Gastrocnemius medialis (tissue), 4 donors: ENCODE results near the gene SEMA6D. TPM values are rescaled to one million over a fixed set of nuclear protein-coding genes. Genes with fewer than 3 reads are reported as not detected.

ENCODE experiments used
- ATAC-seq, 2 donors: fragments of 150-250 bp; one replicate each; pipeline ENCODE4 v1.9.1; 2016
- DNase-seq, 2 donors: peaks; one replicate each; pipeline ENCODE4 v3.0.0-alpha.2; 2019
- H3K27ac ChIP-seq, 4 donors: fragments of 200-600 bp; sonication (generic); 1 replicate in 1 of 4; 2 replicates in 3 of 4; pipeline ENCODE4 v1.5.1; 2016 to 2018; ENCODE audit warnings: mild to moderate bottlenecking in 2 of 4, moderate library complexity in 1 of 4
- H3K27me3 ChIP-seq, 3 donors: fragments of 200-600 bp; sonication (generic) in 2 of 3; 1 replicate in 1 of 3; 2 replicates in 2 of 3; pipeline versions ENCODE4 v1.5.1 to v1.6.0; 2016 to 2019; ENCODE audit warnings: mild to moderate bottlenecking in 1 of 3, moderate library complexity in 1 of 3
- H3K36me3 ChIP-seq, 2 donors: fragments of 200-600 bp; sonication (generic) in 1 of 2; one replicate each; pipeline ENCODE4 v1.5.1; 2017 to 2018
- H3K4me1 ChIP-seq, 2 donors: fragments of 200-600 bp; sonication (generic) in 1 of 2; one replicate each; pipeline ENCODE4 v1.5.1; 2016 to 2017; ENCODE audit warnings: mild to moderate bottlenecking in 2 of 2
- H3K4me3 ChIP-seq, 4 donors: fragments of 200-600 bp; sonication (generic) in 3 of 4; 1 replicate in 1 of 4; 2 replicates in 3 of 4; pipeline ENCODE4 v1.5.1; 2016 to 2019; ENCODE audit warnings: mild to moderate bottlenecking in 2 of 4
- H3K9me3 ChIP-seq, 3 donors: fragments of 200-600 bp; sonication (generic) in 2 of 3; 1 replicate in 1 of 3; 2 replicates in 2 of 3; pipeline ENCODE4 v1.5.1; 2016 to 2019
- POLR2A ChIP-seq, 2 donors: fragments of 450-650 bp; IDR thresholded peaks; one replicate each; pipeline ENCODE4 v1.6.1; 2017; ENCODE audit warnings: antibody characterized with exemption in 2 of 2, mild to moderate bottlenecking in 2 of 2, moderate library complexity in 2 of 2
- in situ Hi-C, 4 donors: fragments of 200-750 bp; cut with MboI; loops; one replicate each; pipeline versions ENCODE4 v1.15.0 to v1.8.0; 2017; ENCODE audit warnings: low sequenced_read_pairs in 4 of 4
- intact Hi-C: fragments of 100-400 bp; cut with DNase I; formaldehyde crosslinking; loops from one replicate; pipeline ENCODE4 v1.15.1; 2023; ENCODE audit warnings: low total_unique reads
- total RNA-seq, 4 donors: library from RNA; depleted of rRNA; stranded (reverse); fragments of >200 nt; gene quantifications; one replicate each; pipeline versions ENCODE4 v1.1.0 to v1.2.3, GENCODE V29; 2016
- TF ChIP-seq, protein P1 (sequence below), 5 experiments: fragments of 450-650 bp in 3 of 5; fragments of 200-600 bp in 2 of 5; sonication (generic) in 2 of 5; IDR thresholded peaks in 4 of 5; conservative IDR thresholded peaks in 1 of 5; 1 replicate in 4 of 5; 2 replicates in 1 of 5; pipeline ENCODE4 v1.5.1; 2016 to 2019; ENCODE audit warnings: antibody characterized with exemption in 5 of 5, mild to moderate bottlenecking in 3 of 5, moderate library complexity in 3 of 5

SEMA6D gene
- total RNA-seq, 4 donors from 2014 or later = 0.97 to 5.9 (median 2.7) TPM

DNA sequence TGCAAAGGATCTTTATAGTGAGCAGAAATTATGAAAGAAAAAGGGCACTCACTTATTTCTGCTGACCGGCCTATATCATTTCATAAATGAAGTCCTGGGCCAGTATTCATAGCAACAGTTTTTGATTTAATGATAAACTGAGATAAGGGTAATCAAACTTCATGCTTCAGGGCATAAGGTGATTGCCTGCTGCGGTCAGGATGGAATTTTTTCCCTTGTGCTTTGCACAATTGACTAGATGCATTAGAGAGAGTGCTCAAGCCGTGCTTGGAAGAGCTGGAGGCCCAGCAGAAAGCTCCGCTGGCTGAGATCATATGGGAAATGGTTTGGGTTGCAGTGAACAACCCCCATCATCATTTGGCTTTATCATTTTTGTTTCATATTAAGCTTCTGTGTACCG, 10.4 kb downstream of the SEMA6D start:
- intact Hi-C loops = no loop called here
- H3K4me1 ChIP-seq = peaks cover 71 to 79% of the 10 kb centered on the region in 2 donors
- in situ Hi-C loops = no loop called here

DNA sequence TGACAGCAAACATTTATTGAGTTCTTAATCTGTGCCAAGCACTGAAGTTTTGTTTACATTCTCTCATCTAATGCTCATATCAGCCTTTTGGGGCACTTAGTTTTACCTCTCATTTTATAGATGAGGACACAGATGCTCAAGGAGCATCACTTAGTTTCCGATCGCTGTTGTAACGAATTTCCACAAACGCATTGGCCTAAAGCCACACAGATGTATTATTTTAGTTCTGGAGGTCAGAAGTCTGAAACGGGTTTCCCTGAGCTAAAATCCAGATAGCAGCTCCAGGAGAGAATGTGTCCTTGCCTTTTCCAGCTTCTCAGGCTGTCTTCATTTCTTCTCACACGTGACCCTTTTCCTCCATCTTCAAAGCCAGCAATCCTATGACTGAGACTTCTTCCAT, 11.1 kb downstream of the SEMA6D start:
- Histone ChIP-seq H3K9me3 (no peaks in the 10 kb centered on the region), H3K27me3 (no peaks in the 10 kb centered on the region), H3K27ac (peak overlapping the region; percentile 62 to 96 (median 90)), H3K36me3 (no peaks in the 10 kb centered on the region), H3K4me1 (peaks cover 71 to 79% of the 10 kb centered on the region in 2 donors), H3K4me3 (no peak overlapping the region)
- DNase-seq = no peak
- TF ChIP-seq, protein P1, sequence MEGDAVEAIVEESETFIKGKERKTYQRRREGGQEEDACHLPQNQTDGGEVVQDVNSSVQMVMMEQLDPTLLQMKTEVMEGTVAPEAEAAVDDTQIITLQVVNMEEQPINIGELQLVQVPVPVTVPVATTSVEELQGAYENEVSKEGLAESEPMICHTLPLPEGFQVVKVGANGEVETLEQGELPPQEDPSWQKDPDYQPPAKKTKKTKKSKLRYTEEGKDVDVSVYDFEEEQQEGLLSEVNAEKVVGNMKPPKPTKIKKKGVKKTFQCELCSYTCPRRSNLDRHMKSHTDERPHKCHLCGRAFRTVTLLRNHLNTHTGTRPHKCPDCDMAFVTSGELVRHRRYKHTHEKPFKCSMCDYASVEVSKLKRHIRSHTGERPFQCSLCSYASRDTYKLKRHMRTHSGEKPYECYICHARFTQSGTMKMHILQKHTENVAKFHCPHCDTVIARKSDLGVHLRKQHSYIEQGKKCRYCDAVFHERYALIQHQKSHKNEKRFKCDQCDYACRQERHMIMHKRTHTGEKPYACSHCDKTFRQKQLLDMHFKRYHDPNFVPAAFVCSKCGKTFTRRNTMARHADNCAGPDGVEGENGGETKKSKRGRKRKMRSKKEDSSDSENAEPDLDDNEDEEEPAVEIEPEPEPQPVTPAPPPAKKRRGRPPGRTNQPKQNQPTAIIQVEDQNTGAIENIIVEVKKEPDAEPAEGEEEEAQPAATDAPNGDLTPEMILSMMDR (IDR thresholded peaks at IDR 0.05 in 4 of 5, conservative IDR thresholded peaks at IDR 0.05 in 1 of 5) = no peak
- TF ChIP-seq POLR2A (IDR thresholded peaks at IDR 0.05) = no peak
- no peak for ATAC-seq
- intact Hi-C loops = no loop called here
- in situ Hi-C loops = no loop called here

More for the DNA sequence above, 10.4 kb downstream of the SEMA6D start:
- Histone ChIP-seq H3K9me3 (no peaks in the 10 kb centered on the region), H3K27ac (peak overlapping the region; percentile 88 to 96 (median 94)), H3K36me3 (no peaks in the 10 kb centered on the region), H3K27me3 (no peaks in the 10 kb centered on the region), H3K4me3 (no peak overlapping the region)
- TF ChIP-seq, protein P1 (IDR thresholded peaks at IDR 0.05 in 4 of 5, conservative IDR thresholded peaks at IDR 0.05 in 1 of 5) = no peak
- no peak for TF ChIP-seq POLR2A (IDR thresholded peaks at IDR 0.05)
- ATAC-seq (no peak), DNase-seq (no peak)

DNA sequence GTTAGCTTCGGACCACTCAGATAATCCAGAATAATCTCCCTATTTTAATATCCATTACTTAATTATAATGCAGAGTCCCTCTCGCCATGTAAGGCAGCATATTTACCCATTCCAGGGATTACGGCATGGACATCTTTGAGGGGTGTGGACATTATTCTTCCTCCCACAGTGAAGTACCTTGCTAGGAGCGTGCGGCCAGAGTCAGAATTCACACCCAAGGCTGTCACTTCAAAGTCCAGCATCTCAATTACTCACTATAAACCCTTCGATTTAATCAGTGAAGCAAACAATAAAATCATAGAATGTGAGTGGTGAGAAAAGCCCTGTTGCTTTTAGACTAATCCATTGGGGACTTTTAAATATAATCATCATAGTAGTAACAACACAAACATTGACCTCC, 11.6 kb downstream of the SEMA6D start:
- no peak for DNase-seq
- in situ Hi-C loops = no loop called here
- TF ChIP-seq, protein P1 (IDR thresholded peaks at IDR 0.05 in 4 of 5, conservative IDR thresholded peaks at IDR 0.05 in 1 of 5) = no peak
- no peak for TF ChIP-seq POLR2A (IDR thresholded peaks at IDR 0.05)
- H3K4me3 ChIP-seq = no peak overlapping the region
- intact Hi-C loops = no loop called here
- H3K27me3 ChIP-seq = no peaks in the 10 kb centered on the region
- H3K9me3 ChIP-seq = no peaks in the 10 kb centered on the region
- no peak for ATAC-seq
- no peaks in the 10 kb centered on the region for H3K36me3 ChIP-seq
- H3K27ac ChIP-seq = peak overlapping the region; percentile 62 to 96 (median 90)
- H3K4me1 ChIP-seq = peaks cover 71 to 79% of the 10 kb centered on the region in 2 donors

DNA sequence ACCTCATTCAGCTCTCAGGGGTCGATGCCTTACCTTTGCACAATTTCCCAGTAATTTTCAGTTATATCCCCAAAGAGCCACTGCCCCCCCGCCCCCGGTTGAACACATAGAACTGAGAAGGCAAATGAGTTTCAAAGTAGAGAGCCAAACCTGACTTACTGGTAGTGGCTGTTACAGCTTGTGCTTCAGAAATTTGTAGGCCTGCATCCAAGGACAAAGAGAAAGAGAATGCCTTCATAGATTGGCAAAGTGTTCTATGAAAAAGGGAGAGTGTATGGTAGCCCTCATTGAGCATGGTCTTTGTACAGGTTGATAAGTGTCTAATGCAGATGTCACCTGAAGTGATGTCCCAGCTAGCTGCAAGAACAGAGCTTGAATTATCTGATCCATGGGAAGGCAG, 13.9 kb downstream of the SEMA6D start:
- no peaks in the 10 kb centered on the region for H3K36me3 ChIP-seq
- DNase-seq = no peak
- TF ChIP-seq, protein P1 (IDR thresholded peaks at IDR 0.05 in 4 of 5, conservative IDR thresholded peaks at IDR 0.05 in 1 of 5) = no peak
- no peak for TF ChIP-seq POLR2A (IDR thresholded peaks at IDR 0.05)
- intact Hi-C loops = no loop called here
- H3K9me3 ChIP-seq = no peaks in the 10 kb centered on the region
- H3K4me3 ChIP-seq = no peak overlapping the region
- peaks cover 62 to 71% of the 10 kb centered on the region in 2 donors for H3K4me1 ChIP-seq
- in situ Hi-C loops = no loop called here
- H3K27me3 ChIP-seq = no peaks in the 10 kb centered on the region
- peak overlapping the region; percentile 45 to 93 (median 75) for H3K27ac ChIP-seq
- ATAC-seq = peak; percentile 31 to 51

DNA sequence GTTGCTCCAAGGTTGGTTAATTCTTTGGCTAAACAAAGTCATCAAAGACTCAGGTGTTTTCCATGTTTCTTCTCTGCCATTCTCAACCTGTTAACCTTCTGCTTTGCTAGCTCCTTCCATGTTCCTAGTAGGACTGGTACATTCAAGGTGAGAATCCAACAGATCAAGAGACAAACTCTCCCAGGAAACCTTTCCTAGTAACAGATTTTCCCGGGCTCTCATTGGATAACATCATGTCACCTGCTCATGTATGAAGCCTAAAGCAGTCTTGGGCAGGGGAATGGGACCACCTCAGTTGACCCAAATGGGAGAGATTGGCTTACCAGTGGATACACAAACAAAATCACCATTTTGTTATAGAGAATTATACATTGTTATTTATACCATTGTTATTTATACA, 14.9 kb downstream of the SEMA6D start:
- intact Hi-C loops = no loop called here
- TF ChIP-seq POLR2A (IDR thresholded peaks at IDR 0.05) = no peak
- TF ChIP-seq, protein P1 (IDR thresholded peaks at IDR 0.05 in 4 of 5, conservative IDR thresholded peaks at IDR 0.05 in 1 of 5) = no peak
- ATAC-seq (peak in 1 of 2 donors; percentile 55), DNase-seq (no peak)
- Histone ChIP-seq H3K27ac (peak overlapping the region; percentile 24 to 93 (median 75)), H3K27me3 (no peaks in the 10 kb centered on the region), H3K36me3 (no peaks in the 10 kb centered on the region), H3K9me3 (no peaks in the 10 kb centered on the region), H3K4me1 (peaks cover 62 to 73% of the 10 kb centered on the region in 2 donors), H3K4me3 (no peak overlapping the region)
- in situ Hi-C loops = no loop called here
